ENCODE results near the gene OSBPL10.

OSBPL10 gene

GRCh38 chr3:31921837-31922236, 59.2 kb downstream of the OSBPL10 start:
- TF ChIP-seq CTCF (IDR thresholded peaks at IDR 0.05; ENCODE audit: low read depth, low read length), result no peak
- no peak for DNase-seq
- no peaks in the 10 kb centered on the region for H3K36me3 ChIP-seq
- no peaks in the 10 kb centered on the region for H3K4me1 ChIP-seq
- no peaks in the 10 kb centered on the region for H3K27me3 ChIP-seq
- H3K9me3 ChIP-seq, result no peaks in the 10 kb centered on the region
- no peak overlapping the region for H3K4me3 ChIP-seq (ENCODE audit: low read depth, low read length)

GRCh38 chr3:31920310-31920709, 60.8 kb downstream of the OSBPL10 start:
- no peak for TF ChIP-seq CTCF (IDR thresholded peaks at IDR 0.05; ENCODE audit: low read depth, low read length)
- no peaks in the 10 kb centered on the region for H3K4me1 ChIP-seq
- no peak for DNase-seq
- H3K9me3 ChIP-seq, result no peaks in the 10 kb centered on the region
- no peaks in the 10 kb centered on the region for H3K36me3 ChIP-seq
- no peaks in the 10 kb centered on the region for H3K27me3 ChIP-seq
- H3K4me3 ChIP-seq (ENCODE audit: low read depth, low read length), result no peak overlapping the region

GRCh38 chr3:31919528-31919927, 61.5 kb downstream of the OSBPL10 start:
- H3K27me3 ChIP-seq, result no peaks in the 10 kb centered on the region
- TF ChIP-seq CTCF (IDR thresholded peaks at IDR 0.05; ENCODE audit: low read depth, low read length), result no peak
- no peak overlapping the region for H3K4me3 ChIP-seq (ENCODE audit: low read depth, low read length)
- no peaks in the 10 kb centered on the region for H3K9me3 ChIP-seq
- DNase-seq, result no peak
- no peaks in the 10 kb centered on the region for H3K4me1 ChIP-seq
- H3K36me3 ChIP-seq, result no peaks in the 10 kb centered on the region

GRCh38 chr3:31918179-31919150, 62.6 kb downstream of the OSBPL10 start:
- no peaks in the 10 kb centered on the region for H3K27me3 ChIP-seq
- no peaks in the 10 kb centered on the region for H3K36me3 ChIP-seq
- no peak overlapping the region for H3K4me3 ChIP-seq (ENCODE audit: low read depth, low read length)
- no peak for TF ChIP-seq CTCF (IDR thresholded peaks at IDR 0.05; ENCODE audit: low read depth, low read length)
- no peak for DNase-seq
- H3K9me3 ChIP-seq, result no peaks in the 10 kb centered on the region
- no peaks in the 10 kb centered on the region for H3K4me1 ChIP-seq

- no peak for TF ChIP-seq CTCF (IDR thresholded peaks at IDR 0.05; ENCODE audit: low read depth, low read length)
- Histone ChIP-seq H3K4me1 (no peaks in the 10 kb centered on the region), H3K9me3 (no peaks in the 10 kb centered on the region), H3K27me3 (no peaks in the 10 kb centered on the region), H3K36me3 (no peaks in the 10 kb centered on the region), H3K4me3 (ENCODE audit: low read depth, low read length) (no peak overlapping the region)
- DNase-seq, result no peak
These were observed 63.6 kb downstream of the OSBPL10 start for GRCh38 chr3:31917303-31918005.

- TF ChIP-seq CTCF (IDR thresholded peaks at IDR 0.05; ENCODE audit: low read depth, low read length), result no peak
- H3K27me3 ChIP-seq, result no peaks in the 10 kb centered on the region
- H3K9me3 ChIP-seq, result no peaks in the 10 kb centered on the region
- no peaks in the 10 kb centered on the region for H3K36me3 ChIP-seq
- H3K4me1 ChIP-seq, result no peaks in the 10 kb centered on the region
- DNase-seq, result no peak
- H3K4me3 ChIP-seq (ENCODE audit: low read depth, low read length), result no peak overlapping the region
These were observed 69.4 kb downstream of the OSBPL10 start for GRCh38 chr3:31911643-31912042.

Data from BE2C (cell line).